SK-N-SH (cell line): ENCODE data around the gene FCRL5. TPM values are rescaled to one million over a fixed set of nuclear protein-coding genes. Genes with fewer than 3 reads are reported as not detected.
A peak's percentile ranks its signal among the peaks of the same experiment; 100 is the strongest.

Experiments used
- CTCF ChIA-PET: fragments of 300-600, 350-600 bp; formaldehyde crosslinking; extraction: SDS; loops from one replicate; lab custom pipeline; 2021; lab: Yijun Ruan, JAX
- POLR2A ChIA-PET: fragments of 350-600 bp; sonication (Branson Sonifier 250); formaldehyde crosslinking; extraction: SDS; loops from one replicate; lab custom pipeline; 2020; ENCODE audit warnings: antibody characterized with exemption, inconsistent platforms; lab: Yijun Ruan, JAX
- DNase-seq: peaks from one replicate; pipeline ENCODE4 v3.0.0; 2012
- H2AFZ ChIP-seq: fragments of 200-600 bp; sonication (generic); 2 replicates; pipeline ENCODE4 v1.8.1; 2016; ENCODE audit warnings: antibody characterized with exemption, mild to moderate bottlenecking, low read depth
- H3F3A ChIP-seq: fragments of 200-600 bp; sonication (generic); replicated peaks from 2 replicates; pipeline ENCODE3; 2016; ENCODE audit warnings: antibody characterized with exemption, mild to moderate bottlenecking; ENCODE audit not compliant: insufficient read depth
- H3K27ac ChIP-seq, 2 experiments: fragments of 200-500 bp in 1 of 2; fragments of 200-600 bp in 1 of 2; sonication (Bioruptor generic) in 1 of 2; sonication (generic), shearing (Covaris generic) in 1 of 2; 2 replicates each; pipeline versions ENCODE4 v1.5.1 to v1.6.1; 2014 to 2016; ENCODE audit warnings: low read depth in 2 of 2, inconsistent platforms in 1 of 2, low read length in 1 of 2, mild to moderate bottlenecking in 1 of 2, mixed read lengths in 1 of 2
- H3K27me3 ChIP-seq: fragments of 200-600 bp; sonication (generic), shearing (Covaris generic); 2 replicates; pipeline ENCODE4 v1.6.1; 2016; ENCODE audit warnings: mixed run types; ENCODE audit not compliant: insufficient read depth
- H3K36me3 ChIP-seq, 2 experiments: fragments of 200-500 bp in 1 of 2; fragments of 200-600 bp in 1 of 2; sonication (Bioruptor generic) in 1 of 2; sonication (generic) in 1 of 2; replicated peaks in 1 of 2; 2 replicates each; pipeline versions ENCODE3 to v1.5.1; 2014 to 2016; ENCODE audit warnings: low read length in 1 of 2, mild to moderate bottlenecking in 1 of 2; ENCODE audit not compliant: insufficient read depth in 2 of 2, control insufficient read depth in 1 of 2
- H3K4me1 ChIP-seq, 2 experiments: fragments of 200-500 bp in 1 of 2; fragments of 200-600 bp in 1 of 2; sonication (Bioruptor generic) in 1 of 2; sonication (generic), shearing (Covaris generic) in 1 of 2; 2 replicates each; pipeline versions ENCODE4 v1.5.1 to v1.6.1; 2014 to 2016; ENCODE audit warnings: low read depth in 1 of 2, low read length in 1 of 2, mixed run types in 1 of 2; ENCODE audit not compliant: insufficient read depth in 2 of 2, control insufficient read depth in 1 of 2
- H3K4me2 ChIP-seq: fragments of 200-600 bp; sonication (generic), shearing (Covaris generic); 2 replicates; pipeline ENCODE4 v1.6.1; 2017; ENCODE audit warnings: mixed run types
- H3K4me3 ChIP-seq, 2 experiments: fragments of 200-500 bp in 1 of 2; fragments of 200-600 bp in 1 of 2; sonication (Bioruptor generic) in 1 of 2; sonication (generic), shearing (Covaris generic) in 1 of 2; 2 replicates each; pipeline versions ENCODE4 v1.5.1 to v1.8.1; 2014 to 2016; ENCODE audit warnings: low read depth in 2 of 2, inconsistent platforms in 1 of 2, low read length in 1 of 2, mild to moderate bottlenecking in 1 of 2, mixed read lengths in 1 of 2, moderate library complexity in 1 of 2
- H3K79me2 ChIP-seq: fragments of 200-600 bp; sonication (generic); 2 replicates; pipeline ENCODE4 v1.8.1; 2017; ENCODE audit warnings: mild to moderate bottlenecking; ENCODE audit not compliant: insufficient read depth
- H3K9ac ChIP-seq: fragments of 200-600 bp; sonication (generic); 2 replicates; pipeline ENCODE4 v1.6.1; 2017; ENCODE audit warnings: mixed run types
- H3K9me2 ChIP-seq: fragments of 200-600 bp; sonication (generic); 2 replicates; pipeline ENCODE4 v1.6.1; 2017; ENCODE audit warnings: mixed run types
- H3K9me3 ChIP-seq: fragments of 200-600 bp; sonication (generic); 2 replicates; pipeline ENCODE4 v1.6.1; 2017; ENCODE audit warnings: mixed run types, mild to moderate bottlenecking, moderate library complexity
- H4K20me1 ChIP-seq: fragments of 200-600 bp; sonication (generic); 2 replicates; pipeline ENCODE4 v1.6.1; 2017; ENCODE audit warnings: mild to moderate bottlenecking, mixed run types; ENCODE audit not compliant: insufficient read depth
- CHD2 ChIP-seq: fragments of 150-350 bp; IDR thresholded peaks from 2 replicates; pipeline ENCODE4 v1.6.1; 2018; ENCODE audit warnings: low read length; ENCODE audit not compliant: partially characterized antibody
- CTCF ChIP-seq: fragments of 200-600 bp; sonication (generic); IDR thresholded peaks from 2 replicates; pipeline ENCODE4 v1.6.1; 2017; ENCODE audit warnings: antibody characterized with exemption, mild to moderate bottlenecking, moderate library complexity
- EP300 ChIP-seq, 2 experiments: IDR thresholded peaks; 2 replicates each; pipeline versions ENCODE4 v1.4.0 to v1.6.1; 2012; ENCODE audit warnings: borderline replicate concordance in 1 of 2, low read depth in 1 of 2, low read length in 1 of 2
- EZH2phosphoT487 ChIP-seq: fragments of 200-600 bp; sonication (generic); IDR thresholded peaks from 2 replicates; pipeline ENCODE4 v1.6.1; 2017; ENCODE audit warnings: low read depth, mixed run types, mild to moderate bottlenecking, antibody characterized with exemption, moderate library complexity, borderline replicate concordance
- MAX ChIP-seq: IDR thresholded peaks from 2 replicates; pipeline ENCODE4 v1.4.0; 2012; ENCODE audit warnings: low read depth
- NFIC ChIP-seq: IDR thresholded peaks from 2 replicates; pipeline ENCODE4 v1.4.0; 2012; ENCODE audit warnings: borderline replicate concordance
- RCOR1 ChIP-seq: fragments of 150-350 bp; IDR thresholded peaks from 2 replicates; pipeline ENCODE4 v1.6.1; 2017; ENCODE audit warnings: antibody characterized with exemption, low read length
- RXRA ChIP-seq: IDR thresholded peaks from 2 replicates; pipeline ENCODE4 v1.4.0; 2012; ENCODE audit warnings: low read depth, mild to moderate bottlenecking, borderline replicate concordance
- SIN3A ChIP-seq: IDR thresholded peaks from 2 replicates; pipeline ENCODE4 v1.6.1; 2012; ENCODE audit warnings: low read depth, mild to moderate bottlenecking, low read length, moderate library complexity, borderline replicate concordance
- SMC3 ChIP-seq: IDR thresholded peaks from 2 replicates; pipeline ENCODE4 v1.6.1; 2012; ENCODE audit warnings: low read depth, low read length, improper control_type of control experiment
- TAF1 ChIP-seq: IDR thresholded peaks from 2 replicates; pipeline ENCODE4 v1.6.1; 2012; ENCODE audit warnings: low read depth, mild to moderate bottlenecking, low read length, moderate library complexity, borderline replicate concordance
- TCF12 ChIP-seq: IDR thresholded peaks from 2 replicates; pipeline ENCODE4 v1.4.0; 2012
- TEAD4 ChIP-seq: IDR thresholded peaks from 2 replicates; pipeline ENCODE4 v1.4.0; 2012; ENCODE audit warnings: mild to moderate bottlenecking, borderline replicate concordance; ENCODE audit not compliant: insufficient read depth
- YY1 ChIP-seq: IDR thresholded peaks from 2 replicates; pipeline ENCODE4 v1.4.0; 2012; ENCODE audit warnings: low read depth, mild to moderate bottlenecking
- ZBTB33 ChIP-seq: IDR thresholded peaks from 2 replicates; pipeline ENCODE4 v1.4.0; 2012; ENCODE audit warnings: low read depth, borderline replicate concordance
- WGBS: methylation state at CpG from one replicate; pipeline ENCODE4 v1.1.6; 2017; ENCODE audit warnings: low lambda C conversion rate; 5-methylcytosine and 5-hydroxymethylcytosine counted together
- polyA plus RNA-seq, 3 experiments: library from polyadenylated mRNA; depleted of rRNA; stranded (reverse); fragments of >200 nt; gene quantifications; 2 replicates each; pipeline ENCODE4 v1.2.3, GENCODE V29; 2012

FCRL5 gene
- polyA plus RNA-seq, 1 of the 3 experiments (the other 2 are of a cell fraction): not detected

GRCh38 chr1:157532569-157532968 lies 19.7 kb downstream of the FCRL5 start (continued):
- TF ChIP-seq CTCF (no peak), EZH2phosphoT487 (no peak)

- H4K20me1 ChIP-seq: no peaks in the 10 kb centered on the region
- H3F3A ChIP-seq: no peaks in the 10 kb centered on the region
- H3K9me3 ChIP-seq: no peaks in the 10 kb centered on the region
- H3K4me2 ChIP-seq: peak overlapping the region; percentile 36
- DNase-seq: no peak
- under 1% methylated on average over 5 of the region's 5 CpGs for WGBS
- ChIA-PET CTCF (interaction anchor here (1.4 kb wide), 1 partner anchor 19 kb away, joined by 4 read pairs; no protein-coding TSS in a partner anchor), POLR2A (no interaction called here)
- H3K9me2 ChIP-seq: no peaks in the 10 kb centered on the region
- H3K4me3 ChIP-seq: no peak overlapping the region
- H2AFZ ChIP-seq: peak overlapping the region; percentile 43; the same call in 1 of the 2 replicates
- no peak overlapping the region for H3K9ac ChIP-seq
- H3K4me1 ChIP-seq: no peaks in the 10 kb centered on the region
- peaks cover 32% of the 10 kb centered on the region for H3K27me3 ChIP-seq
- H3K36me3 ChIP-seq: no peaks in the 10 kb centered on the region
- H3K27ac ChIP-seq: no peak overlapping the region
- no peaks in the 10 kb centered on the region for H3K79me2 ChIP-seq
- no peak for TF ChIP-seq RXRA
- no peak for TF ChIP-seq SIN3A
- no peak for TF ChIP-seq TCF12
- no peak for TF ChIP-seq MAX
- TF ChIP-seq EP300 (IDR thresholded peaks at IDR 0.05; ENCODE audit: borderline replicate concordance in 1 of 2, low read depth in 1 of 2, low read length in 1 of 2): no peak
- TF ChIP-seq TAF1: no peak
- no peak for TF ChIP-seq CHD2
- TF ChIP-seq YY1: no peak
- no peak for TF ChIP-seq CTCF
- no peak for TF ChIP-seq NFIC
- TF ChIP-seq TEAD4: no peak
- TF ChIP-seq ZBTB33: no peak
- no peak for TF ChIP-seq RCOR1
- no peak for TF ChIP-seq SMC3
Observed at GRCh38 chr1:157523774-157524493, 28.4 kb downstream of the FCRL5 start.
